Myocyte (in vitro differentiated cells): ENCODE data around the gene GADD45A. TPM values are rescaled to one million over a fixed set of nuclear protein-coding genes. Genes with fewer than 3 reads are reported as not detected.
"Not testable (repeated sequence)": the region's sequence is repeated elsewhere in the genome, so short reads cannot be mapped to it uniquely, and the experiment has no call there.

Experiments
- DNase-seq: peaks from one replicate; pipeline ENCODE4 v3.0.0-alpha.2; 2012; ENCODE audit warnings: low read depth
- total RNA-seq: library from RNA; depleted of rRNA; stranded (reverse); fragments of >200 nt; gene quantifications from 2 replicates; pipeline ENCODE4 v1.2.3, GENCODE V29; 2014

GADD45A gene
- total RNA-seq, 1 donor from 2014 or later = 85.0 TPM

DNA sequence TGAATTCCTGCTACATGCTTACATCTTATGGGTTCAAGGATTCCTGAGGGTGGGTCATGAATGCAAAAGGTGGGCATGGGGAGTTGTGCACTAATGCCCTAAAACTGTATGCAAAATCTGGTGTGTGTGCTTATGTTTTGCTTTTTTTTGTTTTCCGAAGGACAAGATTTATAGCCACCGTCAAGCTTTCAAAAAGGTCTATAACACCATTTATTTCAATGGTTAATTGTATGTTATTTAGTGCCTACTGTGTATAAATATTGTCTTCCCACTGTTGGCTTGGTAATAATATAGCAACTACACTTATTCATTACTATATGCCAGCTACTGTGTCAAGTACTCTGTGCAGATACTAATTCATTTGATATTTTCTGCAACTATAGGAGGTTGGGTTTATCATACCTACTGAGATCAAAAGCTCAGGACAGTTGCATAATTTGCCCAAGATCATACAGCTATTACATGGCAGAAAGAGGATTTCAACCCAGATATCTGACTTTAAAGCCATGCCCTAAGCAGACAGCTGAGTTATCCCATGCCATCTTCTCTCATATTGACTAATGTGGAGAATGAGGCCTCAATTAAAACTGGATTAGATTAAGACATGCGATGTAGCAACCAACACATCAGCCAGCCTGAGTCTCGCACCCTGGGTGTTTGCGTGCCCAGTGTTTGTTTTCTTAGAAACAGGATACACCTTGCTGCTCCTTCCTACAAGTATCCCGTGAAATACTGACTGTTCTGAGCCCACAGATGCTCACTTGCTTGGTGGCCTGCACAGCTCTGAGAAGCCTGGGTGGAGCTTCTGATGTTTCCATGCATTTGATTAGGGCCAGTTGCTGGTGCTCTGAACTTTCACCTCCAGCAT is 34.6 kb downstream of the GADD45A start:
- DNase-seq = no peak

DNA sequence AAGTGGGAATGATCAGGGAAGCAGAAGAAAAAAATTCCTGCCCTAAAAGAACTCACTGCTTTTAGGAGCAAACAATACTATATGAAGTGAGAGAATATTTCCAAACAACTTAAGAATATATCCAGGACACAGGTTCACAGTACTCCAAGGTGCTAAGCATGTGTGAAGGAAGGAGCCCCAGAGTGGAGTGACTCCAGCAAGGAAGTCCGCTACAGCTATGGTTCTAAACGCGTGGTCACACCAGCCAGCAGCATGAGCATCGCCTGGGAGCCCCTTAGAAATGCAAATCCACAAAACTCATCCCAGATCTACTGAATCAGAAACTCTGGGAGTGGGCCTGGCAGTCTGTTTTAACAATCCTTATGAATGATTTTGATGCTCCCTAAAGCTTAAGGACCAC is 36.1 kb downstream of the GADD45A start:
- DNase-seq = no peak

DNA sequence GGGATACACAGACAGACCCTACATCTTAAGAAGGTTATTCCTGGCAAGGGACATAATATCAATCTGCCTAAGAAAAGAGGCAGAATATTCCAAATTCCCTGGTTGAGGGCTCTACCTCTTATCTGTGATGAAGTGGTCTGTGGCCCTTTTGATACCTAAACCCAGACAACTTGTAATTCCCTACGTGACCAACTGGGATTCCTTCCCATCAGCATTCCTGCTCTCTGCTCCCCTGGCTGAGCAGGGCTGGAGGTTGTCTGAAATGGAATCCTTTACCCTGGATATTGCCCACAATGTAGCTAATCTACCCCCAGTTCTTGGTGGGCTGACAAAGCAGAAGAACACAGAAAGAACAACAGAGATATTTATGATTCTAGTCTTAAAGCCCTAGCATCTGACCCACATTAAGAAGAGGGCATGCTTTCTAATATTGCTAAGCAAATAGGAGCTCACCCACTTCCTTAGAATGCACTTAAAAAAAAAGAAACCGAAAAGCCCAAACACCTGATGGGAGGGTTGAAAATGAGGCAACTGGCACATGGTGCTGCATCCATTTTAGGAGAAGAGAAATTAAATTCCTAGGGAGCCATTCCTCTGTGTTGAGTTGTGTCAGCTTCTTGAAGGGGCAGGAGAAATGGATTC is 36.8 kb downstream of the GADD45A start:
- DNase-seq = no peak

DNA sequence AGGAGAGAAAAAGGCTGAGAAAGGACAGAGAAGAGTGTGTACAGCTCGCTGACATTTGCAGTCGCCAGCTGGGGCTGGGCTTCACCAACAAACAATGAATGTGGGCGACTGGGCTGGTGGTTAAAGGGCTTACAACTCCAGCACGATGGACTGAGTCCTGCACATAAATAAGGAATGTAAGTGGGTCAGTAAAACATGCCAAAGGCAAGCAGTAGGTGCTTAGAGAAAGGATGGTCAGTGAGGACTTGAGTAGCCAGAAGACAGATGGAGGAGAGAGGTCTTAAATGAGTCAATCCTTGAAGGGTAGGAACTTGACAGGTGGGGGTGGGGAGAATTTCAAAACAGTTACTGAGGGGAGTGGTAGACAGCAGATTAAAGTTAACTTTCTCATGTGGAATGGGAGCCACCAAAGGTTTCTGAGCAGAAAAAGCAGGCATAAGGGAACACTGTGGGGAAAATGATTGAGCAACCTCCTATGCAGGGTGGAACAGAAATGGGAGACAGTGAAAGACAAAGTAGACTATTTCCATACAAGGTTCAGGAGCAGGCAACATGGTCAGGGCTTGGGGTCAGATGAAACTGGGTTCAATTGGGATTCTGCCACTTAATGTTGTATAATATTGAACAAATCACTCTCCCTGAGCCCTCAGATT is 37.4 kb downstream of the GADD45A start:
- DNase-seq = peak; percentile 70

DNA sequence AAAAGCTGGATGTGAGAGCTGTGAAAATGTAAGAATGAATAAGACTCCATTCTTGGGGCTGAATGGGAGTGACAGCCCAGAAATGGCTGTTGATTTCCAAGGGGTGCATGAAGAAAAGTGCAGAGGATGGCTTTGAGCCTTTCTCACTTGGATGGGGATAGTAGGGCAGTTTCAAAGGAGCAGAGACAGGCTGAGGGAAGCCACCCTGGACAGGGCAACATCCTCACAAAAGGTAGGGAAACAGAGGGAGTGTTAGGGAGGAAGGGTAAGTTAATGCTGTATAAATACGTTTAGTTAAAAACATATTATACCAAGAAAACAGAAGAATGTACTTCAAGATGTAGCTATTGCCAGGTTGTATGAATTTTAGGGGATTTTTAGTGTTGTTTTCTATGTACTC is 38.1 kb downstream of the GADD45A start:
- no peak for DNase-seq

DNA sequence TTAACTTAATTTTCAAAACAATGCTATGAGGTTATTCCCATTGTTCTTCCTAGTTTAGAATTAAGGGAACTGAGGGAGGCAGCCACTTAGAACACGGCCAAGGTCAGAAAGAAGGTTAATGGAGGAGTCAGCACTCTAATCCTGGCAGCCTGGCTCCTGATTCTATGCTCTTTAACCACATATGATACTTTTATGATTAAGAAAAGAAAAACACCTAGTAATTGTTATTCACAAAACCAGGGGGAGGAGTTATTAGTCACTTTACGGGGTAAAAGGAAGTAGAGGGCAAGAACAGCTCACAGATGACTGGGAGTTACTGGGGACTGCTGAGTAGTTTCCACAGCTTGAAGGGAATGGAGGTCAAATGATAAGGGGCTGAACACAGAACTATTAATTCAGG is 38.6 kb downstream of the GADD45A start:
- no peak for DNase-seq

DNA sequence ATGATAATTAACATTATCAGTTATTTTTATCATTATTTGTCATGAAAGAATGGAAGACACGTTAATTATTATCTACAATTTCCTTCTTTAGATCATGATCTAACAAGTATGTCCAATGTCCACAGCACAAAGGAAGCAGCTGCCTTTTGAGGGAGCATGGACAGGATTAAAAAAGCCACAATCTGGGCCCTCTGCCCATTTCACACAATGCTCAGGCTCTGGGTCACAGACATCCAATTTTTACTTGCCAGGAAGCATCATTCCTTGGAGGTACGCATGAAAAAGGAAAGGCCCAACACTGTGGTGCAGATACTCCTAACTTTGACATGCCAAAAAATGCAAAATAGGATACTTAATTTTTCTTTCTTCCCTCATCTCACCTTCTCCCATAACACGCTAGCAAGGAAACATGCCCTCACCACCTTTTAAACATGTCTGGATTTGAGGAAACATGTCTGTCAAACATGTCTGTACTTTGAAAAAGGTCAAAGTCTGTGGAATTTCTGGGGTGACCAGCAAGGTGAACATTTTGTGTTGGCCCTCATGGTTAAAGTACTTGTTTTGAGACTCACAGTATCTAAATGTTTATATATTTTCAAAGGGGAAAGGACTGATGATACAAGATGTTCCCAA is 40.0 kb downstream of the GADD45A start:
- DNase-seq = peak; percentile 99

DNA sequence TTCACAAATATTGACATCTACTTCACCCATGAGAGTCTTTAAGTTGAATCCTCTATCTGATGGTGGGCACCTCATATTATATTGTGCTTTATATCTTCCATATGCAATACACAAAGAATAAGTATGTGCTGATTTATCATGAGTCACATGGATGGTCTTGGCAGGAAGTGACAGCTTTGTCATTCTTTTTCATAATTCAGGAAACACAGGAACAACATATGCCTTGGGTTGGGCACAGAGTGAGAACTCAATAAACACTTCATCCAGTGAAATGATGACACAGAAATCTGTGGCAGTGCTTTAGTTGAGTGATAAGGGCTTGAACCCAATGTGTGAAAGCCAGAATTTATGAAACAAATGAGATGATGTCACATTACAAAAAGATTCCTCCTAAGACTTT is 41.2 kb downstream of the GADD45A start:
- DNase-seq = no peak

DNA sequence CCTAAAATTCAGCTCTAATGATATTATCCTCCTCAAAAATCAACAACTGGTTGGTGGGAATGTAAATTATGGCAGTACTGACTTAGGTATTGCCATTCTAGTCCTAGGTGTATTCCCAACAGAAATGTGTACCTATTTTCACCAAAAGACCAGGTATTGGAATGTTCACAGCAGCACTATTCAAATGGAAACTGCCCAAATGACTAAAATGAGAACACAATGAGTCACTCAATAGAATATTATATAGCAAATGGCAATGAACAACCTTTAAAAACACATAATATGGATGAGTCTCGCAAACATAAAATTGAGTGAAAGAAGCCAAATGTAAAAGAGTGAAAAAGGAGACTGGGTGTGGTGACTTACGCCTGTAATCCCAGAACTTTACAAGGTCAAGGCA is 44.9 kb downstream of the GADD45A start:
- DNase-seq = no peak

DNA sequence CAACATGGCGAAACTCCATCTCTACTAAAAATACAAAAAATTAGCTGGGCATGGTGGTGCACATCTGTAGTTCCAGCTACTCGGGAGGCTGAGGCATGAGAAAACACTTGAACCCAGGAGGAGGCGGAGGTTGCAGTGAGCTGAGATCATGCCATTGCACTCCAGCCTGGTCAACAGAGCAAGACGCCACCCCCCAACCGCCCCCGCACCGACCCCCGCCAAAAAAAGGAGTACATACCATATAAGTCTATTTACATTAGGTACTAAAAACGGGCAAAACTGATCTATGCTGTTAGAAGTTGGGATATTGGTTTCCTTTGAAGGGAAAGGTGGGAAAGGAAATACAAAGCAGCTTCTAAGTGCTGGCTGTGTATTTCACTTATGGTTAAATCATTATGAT is 45.3 kb downstream of the GADD45A start:
- DNase-seq = not testable (repeated sequence)

DNA sequence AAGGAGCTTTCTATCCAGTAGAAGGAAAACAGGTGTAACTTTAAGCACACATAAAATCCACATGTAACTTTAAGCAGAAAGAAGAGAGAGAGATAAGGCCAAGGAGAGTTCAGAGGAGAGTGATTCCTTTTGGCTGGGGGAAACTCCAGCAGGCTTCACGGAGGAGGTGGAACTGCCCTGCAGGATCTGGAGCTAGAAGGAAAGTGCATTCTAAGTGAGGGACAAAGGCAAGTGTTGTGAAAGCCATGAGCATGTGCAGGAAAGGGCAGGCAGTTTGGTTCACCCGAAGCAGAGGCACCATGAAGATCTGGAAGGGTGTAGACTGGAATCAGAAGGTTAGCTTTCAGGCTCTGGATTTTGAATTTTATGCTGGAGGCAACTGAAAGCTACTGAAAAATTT is 46.3 kb downstream of the GADD45A start:
- DNase-seq = no peak

DNA sequence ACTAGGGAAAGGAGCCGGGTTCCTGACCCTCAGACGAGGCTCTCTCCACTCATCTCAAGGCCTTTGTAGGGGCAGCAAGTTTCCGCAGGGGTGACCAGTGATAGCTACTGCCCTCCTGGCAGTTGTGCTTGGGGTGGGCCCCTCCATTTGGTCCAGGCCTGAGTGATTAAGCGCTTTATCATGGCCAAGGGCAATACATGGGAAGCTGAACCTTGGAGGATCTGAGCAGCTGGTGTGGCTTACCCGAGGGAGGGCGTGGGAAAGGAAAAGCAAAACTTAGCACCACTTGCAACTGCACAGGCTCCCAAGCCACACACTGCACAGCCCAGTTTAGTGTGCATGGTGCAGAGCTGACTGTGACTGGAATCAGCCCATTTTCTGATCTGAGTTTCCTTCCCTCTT is 47.8 kb downstream of the GADD45A start:
- DNase-seq = peak; percentile 98

DNA sequence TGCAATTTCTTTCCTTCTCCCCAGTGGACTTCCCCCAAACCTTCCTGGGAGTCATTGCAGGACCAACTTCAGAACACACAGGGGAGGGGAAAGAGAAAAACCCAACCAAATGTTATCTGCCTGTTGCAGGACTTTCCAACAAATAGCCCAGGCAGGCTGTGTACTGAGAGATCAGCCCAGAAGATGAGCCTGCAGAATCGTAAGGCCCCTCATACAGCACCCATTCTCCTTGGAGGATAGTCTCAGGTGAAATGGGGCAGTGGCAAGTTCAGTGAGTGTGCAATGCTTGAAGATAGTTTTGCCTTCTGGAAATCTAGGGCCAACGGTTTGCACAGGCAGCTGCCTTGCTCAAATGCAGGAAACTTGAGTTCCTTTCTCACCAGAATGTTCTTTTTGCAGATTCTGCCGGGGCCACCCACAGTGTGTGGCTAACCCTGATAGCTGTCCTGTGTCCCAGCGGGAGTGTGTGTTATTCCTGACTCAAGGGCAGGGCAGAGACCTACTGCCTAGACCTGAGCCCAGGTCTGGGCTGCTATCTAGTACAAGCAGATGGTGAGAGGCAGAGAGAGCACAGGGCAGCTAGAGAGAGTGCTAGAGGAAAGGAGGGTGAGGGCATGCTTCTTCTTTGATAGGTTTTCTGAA is 48.8 kb downstream of the GADD45A start:
- DNase-seq = no peak

DNA sequence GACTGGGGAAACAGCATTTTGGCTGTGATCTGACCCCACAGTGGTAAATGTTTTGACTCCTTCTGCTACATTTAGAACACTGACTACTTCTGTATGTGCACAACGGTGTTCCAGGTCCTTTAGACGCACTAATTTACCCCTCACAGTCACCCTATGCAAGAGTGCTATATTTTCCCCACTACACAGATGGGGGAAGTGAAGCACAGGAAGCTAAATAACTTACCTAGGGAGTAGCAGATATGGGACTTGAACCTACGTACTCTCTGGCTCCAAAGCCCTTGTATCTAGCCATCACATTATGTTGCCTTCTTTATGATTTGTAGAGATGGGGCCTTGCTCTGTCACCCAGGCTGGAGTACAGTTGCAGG is 49.3 kb downstream of the GADD45A start:
- no peak for DNase-seq

DNA sequence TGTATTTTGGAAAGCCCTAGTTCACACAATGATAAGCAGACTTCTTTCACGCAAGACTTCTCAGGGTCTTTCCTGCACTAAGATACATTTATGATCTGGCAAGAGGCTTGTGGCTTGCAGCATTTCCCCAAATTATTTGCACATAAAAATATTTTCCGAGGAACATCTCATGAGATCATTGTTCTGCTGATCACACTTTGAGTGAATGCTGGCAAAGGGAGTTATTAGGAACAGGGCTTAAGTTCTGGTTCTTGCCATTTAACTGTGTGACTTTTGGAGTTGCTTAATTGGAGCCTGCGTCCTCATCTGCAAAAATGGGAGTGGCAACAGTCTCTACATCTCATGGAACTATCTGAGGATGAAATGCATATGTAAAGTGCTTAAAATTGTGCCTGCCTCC is 50.2 kb downstream of the GADD45A start:
- no peak for DNase-seq

DNA sequence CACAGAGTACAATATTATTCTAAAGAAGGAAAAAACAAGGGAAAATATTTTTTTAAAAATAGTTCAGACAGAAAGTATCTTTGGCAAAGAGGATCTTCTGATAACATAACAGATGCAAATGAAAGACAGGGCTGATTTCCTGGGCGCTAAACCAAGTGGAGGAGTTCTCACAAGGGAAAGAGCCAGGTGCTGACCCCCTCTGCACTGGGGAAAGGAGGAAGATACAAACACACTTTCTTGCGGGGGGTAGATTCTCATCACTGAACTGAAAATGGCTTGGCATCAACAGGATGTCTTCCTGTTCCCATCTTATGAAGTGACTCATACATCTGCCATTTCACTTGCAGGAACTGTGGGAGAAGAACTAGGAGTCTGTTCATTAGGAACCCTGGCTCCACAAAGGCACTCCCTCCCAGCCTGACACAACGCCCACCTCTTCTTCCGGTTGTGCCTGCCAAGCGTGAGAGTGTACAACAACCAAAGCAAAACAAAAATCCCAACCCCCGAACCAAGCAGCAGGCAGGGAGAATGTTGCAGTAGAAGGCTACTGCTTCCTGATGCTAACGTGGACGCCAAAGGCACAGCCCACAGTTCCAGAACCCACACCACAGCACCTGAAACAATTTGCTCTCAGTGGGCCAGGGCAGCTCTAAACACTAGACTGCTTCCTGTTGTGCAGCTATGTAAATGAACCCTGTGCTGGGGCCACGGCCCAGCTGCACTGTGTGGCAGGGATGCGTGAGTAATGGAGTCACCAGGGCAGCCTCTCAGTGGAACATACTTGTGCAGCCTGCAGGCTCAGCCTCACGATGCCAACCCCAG is 51.0 kb downstream of the GADD45A start:
- peak; percentile 88 for DNase-seq

DNA sequence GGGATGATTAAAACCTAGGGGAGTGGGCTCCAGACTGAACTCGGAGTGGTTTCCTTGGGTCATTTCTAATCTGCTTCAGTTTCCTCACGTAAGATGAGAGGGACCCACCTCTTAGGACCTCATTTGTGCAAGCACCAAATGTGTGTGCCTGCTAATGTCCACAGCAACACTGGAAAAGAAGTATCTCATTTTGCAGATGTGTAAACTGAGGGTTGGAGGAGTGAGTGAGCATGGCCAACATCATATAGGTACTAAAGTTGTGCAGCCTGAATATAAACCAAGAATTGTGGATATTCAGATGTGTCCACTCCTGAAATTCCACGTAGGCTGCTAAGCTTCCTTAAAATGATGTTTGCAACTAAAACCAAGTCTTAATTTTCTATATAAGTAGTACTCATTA is 51.7 kb downstream of the GADD45A start:
- no peak for DNase-seq

DNA sequence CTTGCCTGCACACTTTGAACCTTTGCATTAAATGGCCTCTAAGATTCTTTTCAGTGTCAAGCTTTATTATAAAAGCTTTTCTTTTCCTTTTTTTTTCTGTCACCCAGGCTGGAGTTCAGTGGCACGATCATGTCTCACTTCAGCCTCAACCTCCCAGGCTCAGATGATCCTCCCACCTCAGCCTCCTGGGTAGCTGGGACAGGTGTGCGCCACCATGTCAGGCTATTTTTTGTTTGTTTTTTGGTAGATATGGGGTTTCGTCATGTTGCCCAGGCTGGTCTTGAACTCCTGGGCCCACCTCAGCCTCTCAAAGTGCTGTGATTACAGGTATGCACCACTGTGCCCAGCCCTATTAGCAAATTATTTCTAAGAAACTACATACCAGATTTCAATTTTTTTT is 52.9 kb downstream of the GADD45A start:
- DNase-seq = no peak
